H1 (cell line): ENCODE measurements around the gene SCMH1. TPM values are rescaled to one million over a fixed set of nuclear protein-coding genes. Genes with fewer than 3 reads are reported as not detected.

Experiments used
- EGR1 ChIP-seq: IDR thresholded peaks from 2 replicates; pipeline ENCODE4 v1.6.1; 2011; ENCODE audit warnings: low read depth, low read length, borderline replicate concordance
- GTF2F1 ChIP-seq: IDR thresholded peaks from 2 replicates; pipeline ENCODE4 v1.6.1; 2012; ENCODE audit warnings: low read depth, low read length, improper control_type of control experiment, borderline replicate concordance
- polyA plus RNA-seq, 7 experiments: library from polyadenylated mRNA; depleted of rRNA in 3 of 7; stranded (reverse) in 5 of 7; unstranded in 2 of 7; fragments of >200 nt in 5 of 7; fragments of 200-250 nt in 2 of 7; gene quantifications; 1 replicate in 5 of 7; 2 replicates in 1 of 7; 4 replicates in 1 of 7; pipeline versions ENCODE4 v1.2.1 to v1.2.3, GENCODE V29; 2011 to 2013; ENCODE audit warnings: missing spikeins in 2 of 7, mixed read lengths in 2 of 7
- total RNA-seq: library from RNA; stranded (reverse); fragmentation: NEBNext Ultra II Directional; extraction: Animal tissue kit (Norgen Biotek cat#: 25700); gene quantifications from 2 replicates; pipeline ENCODE4 v1.2.1, GENCODE V29; 2021
- TF ChIP-seq, protein P1 (sequence below): fragments of 300-600 bp; sonication (generic); IDR thresholded peaks from 2 replicates; pipeline ENCODE4 v1.7.1; 2012; ENCODE audit warnings: low read length, moderate library complexity, mild to moderate bottlenecking, inconsistent platforms; ENCODE audit not compliant: insufficient replicate concordance

The SCMH1 gene
- total and polyA plus RNA-seq, 2 of the 8 experiments (the other 6 are each of a cell fraction or from before 2014, with no cell fraction given): 16.6 to 30.7 TPM

GRCh38 chr1:41101076-41101475 lies 141.0 kb downstream of the SCMH1 start (continued):
- TF ChIP-seq, protein P1, sequence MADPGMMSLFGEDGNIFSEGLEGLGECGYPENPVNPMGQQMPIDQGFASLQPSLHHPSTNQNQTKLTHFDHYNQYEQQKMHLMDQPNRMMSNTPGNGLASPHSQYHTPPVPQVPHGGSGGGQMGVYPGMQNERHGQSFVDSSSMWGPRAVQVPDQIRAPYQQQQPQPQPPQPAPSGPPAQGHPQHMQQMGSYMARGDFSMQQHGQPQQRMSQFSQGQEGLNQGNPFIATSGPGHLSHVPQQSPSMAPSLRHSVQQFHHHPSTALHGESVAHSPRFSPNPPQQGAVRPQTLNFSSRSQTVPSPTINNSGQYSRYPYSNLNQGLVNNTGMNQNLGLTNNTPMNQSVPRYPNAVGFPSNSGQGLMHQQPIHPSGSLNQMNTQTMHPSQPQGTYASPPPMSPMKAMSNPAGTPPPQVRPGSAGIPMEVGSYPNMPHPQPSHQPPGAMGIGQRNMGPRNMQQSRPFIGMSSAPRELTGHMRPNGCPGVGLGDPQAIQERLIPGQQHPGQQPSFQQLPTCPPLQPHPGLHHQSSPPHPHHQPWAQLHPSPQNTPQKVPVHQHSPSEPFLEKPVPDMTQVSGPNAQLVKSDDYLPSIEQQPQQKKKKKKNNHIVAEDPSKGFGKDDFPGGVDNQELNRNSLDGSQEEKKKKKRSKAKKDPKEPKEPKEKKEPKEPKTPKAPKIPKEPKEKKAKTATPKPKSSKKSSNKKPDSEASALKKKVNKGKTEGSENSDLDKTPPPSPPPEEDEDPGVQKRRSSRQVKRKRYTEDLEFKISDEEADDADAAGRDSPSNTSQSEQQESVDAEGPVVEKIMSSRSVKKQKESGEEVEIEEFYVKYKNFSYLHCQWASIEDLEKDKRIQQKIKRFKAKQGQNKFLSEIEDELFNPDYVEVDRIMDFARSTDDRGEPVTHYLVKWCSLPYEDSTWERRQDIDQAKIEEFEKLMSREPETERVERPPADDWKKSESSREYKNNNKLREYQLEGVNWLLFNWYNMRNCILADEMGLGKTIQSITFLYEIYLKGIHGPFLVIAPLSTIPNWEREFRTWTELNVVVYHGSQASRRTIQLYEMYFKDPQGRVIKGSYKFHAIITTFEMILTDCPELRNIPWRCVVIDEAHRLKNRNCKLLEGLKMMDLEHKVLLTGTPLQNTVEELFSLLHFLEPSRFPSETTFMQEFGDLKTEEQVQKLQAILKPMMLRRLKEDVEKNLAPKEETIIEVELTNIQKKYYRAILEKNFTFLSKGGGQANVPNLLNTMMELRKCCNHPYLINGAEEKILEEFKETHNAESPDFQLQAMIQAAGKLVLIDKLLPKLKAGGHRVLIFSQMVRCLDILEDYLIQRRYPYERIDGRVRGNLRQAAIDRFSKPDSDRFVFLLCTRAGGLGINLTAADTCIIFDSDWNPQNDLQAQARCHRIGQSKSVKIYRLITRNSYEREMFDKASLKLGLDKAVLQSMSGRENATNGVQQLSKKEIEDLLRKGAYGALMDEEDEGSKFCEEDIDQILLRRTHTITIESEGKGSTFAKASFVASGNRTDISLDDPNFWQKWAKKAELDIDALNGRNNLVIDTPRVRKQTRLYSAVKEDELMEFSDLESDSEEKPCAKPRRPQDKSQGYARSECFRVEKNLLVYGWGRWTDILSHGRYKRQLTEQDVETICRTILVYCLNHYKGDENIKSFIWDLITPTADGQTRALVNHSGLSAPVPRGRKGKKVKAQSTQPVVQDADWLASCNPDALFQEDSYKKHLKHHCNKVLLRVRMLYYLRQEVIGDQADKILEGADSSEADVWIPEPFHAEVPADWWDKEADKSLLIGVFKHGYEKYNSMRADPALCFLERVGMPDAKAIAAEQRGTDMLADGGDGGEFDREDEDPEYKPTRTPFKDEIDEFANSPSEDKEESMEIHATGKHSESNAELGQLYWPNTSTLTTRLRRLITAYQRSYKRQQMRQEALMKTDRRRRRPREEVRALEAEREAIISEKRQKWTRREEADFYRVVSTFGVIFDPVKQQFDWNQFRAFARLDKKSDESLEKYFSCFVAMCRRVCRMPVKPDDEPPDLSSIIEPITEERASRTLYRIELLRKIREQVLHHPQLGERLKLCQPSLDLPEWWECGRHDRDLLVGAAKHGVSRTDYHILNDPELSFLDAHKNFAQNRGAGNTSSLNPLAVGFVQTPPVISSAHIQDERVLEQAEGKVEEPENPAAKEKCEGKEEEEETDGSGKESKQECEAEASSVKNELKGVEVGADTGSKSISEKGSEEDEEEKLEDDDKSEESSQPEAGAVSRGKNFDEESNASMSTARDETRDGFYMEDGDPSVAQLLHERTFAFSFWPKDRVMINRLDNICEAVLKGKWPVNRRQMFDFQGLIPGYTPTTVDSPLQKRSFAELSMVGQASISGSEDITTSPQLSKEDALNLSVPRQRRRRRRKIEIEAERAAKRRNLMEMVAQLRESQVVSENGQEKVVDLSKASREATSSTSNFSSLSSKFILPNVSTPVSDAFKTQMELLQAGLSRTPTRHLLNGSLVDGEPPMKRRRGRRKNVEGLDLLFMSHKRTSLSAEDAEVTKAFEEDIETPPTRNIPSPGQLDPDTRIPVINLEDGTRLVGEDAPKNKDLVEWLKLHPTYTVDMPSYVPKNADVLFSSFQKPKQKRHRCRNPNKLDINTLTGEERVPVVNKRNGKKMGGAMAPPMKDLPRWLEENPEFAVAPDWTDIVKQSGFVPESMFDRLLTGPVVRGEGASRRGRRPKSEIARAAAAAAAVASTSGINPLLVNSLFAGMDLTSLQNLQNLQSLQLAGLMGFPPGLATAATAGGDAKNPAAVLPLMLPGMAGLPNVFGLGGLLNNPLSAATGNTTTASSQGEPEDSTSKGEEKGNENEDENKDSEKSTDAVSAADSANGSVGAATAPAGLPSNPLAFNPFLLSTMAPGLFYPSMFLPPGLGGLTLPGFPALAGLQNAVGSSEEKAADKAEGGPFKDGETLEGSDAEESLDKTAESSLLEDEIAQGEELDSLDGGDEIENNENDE: no peak
- no peak for TF ChIP-seq EGR1
- TF ChIP-seq GTF2F1: no peak
